HL-60 (cell line): ENCODE results near the gene EAF1.
"Not testable (repeated sequence)": the region's sequence is repeated elsewhere in the genome, so short reads cannot be mapped to it uniquely, and the experiment has no call there.

Source experiments
- DNase-seq, 2 experiments: peaks; one replicate each; pipeline ENCODE4 v3.0.0-alpha.2; 2010 to 2020; ENCODE audit warnings: low read depth in 1 of 2, low spot score in 1 of 2
- H3K27ac ChIP-seq: fragments of 250-450 bp; sonication (Bioruptor Pico); replicated peaks from 2 replicates; pipeline ENCODE4 v1.5.1; 2020; ENCODE audit warnings: mild to moderate bottlenecking, moderate library complexity
- H3K27me3 ChIP-seq: fragments of 250-450 bp; sonication (Bioruptor Pico); 2 replicates; pipeline ENCODE4 v1.5.1; 2021; ENCODE audit warnings: mild to moderate bottlenecking, moderate library complexity; ENCODE audit not compliant: insufficient read depth, poor library complexity, severe bottlenecking
- H3K4me3 ChIP-seq: replicated peaks from 2 replicates; pipeline ENCODE4 v1.5.1; 2011; ENCODE audit warnings: mild to moderate bottlenecking, control low read depth, low read length; ENCODE audit not compliant: insufficient read depth
- GABPA ChIP-seq: IDR thresholded peaks from 2 replicates; pipeline ENCODE4 v1.6.1; 2012; ENCODE audit warnings: low read depth
- POLR2AphosphoS5 ChIP-seq: IDR thresholded peaks from 2 replicates; pipeline ENCODE4 v1.6.1; 2012; ENCODE audit warnings: low read depth
- SPI1 ChIP-seq: IDR thresholded peaks from 2 replicates; pipeline ENCODE4 v1.6.1; 2012; ENCODE audit warnings: low read depth, mild to moderate bottlenecking, borderline replicate concordance
- TF ChIP-seq, protein P1 (sequence below): IDR thresholded peaks from 2 replicates; pipeline ENCODE4 v1.6.1; 2012; ENCODE audit warnings: low read depth; ENCODE audit not compliant: insufficient replicate concordance
- TF ChIP-seq, protein P2 (sequence below): IDR thresholded peaks from one replicate; pipeline ENCODE4 v1.5.1; 2011; ENCODE audit warnings: low read length, control low read depth, inconsistent platforms; ENCODE audit not compliant: insufficient read depth

Gene EAF1

DNA sequence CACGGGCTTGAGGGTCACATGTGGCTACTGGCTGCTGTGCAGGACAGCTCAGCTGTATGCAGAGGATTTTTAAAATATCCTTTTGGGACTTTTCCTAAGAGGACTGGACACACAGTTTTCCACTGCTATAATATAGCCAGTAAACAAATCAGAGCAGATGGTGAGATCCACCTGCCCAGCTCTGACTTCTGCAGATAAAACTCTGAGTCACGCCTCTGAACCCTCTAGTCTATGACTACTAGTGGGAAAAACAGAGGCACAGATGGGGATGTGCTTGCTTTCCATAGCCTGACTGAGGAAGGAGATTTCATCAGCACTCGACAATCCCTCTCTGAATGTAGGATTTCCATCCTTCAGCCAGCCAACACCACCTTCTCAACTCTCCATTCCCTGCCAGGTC lies 49.0 kb downstream of the EAF1 start:
- Histone ChIP-seq H3K27me3 (no peaks in the 10 kb centered on the region), H3K4me3 (no peak overlapping the region), H3K27ac (no peak overlapping the region)
- no peak for TF ChIP-seq SPI1
- no peak for DNase-seq

DNA sequence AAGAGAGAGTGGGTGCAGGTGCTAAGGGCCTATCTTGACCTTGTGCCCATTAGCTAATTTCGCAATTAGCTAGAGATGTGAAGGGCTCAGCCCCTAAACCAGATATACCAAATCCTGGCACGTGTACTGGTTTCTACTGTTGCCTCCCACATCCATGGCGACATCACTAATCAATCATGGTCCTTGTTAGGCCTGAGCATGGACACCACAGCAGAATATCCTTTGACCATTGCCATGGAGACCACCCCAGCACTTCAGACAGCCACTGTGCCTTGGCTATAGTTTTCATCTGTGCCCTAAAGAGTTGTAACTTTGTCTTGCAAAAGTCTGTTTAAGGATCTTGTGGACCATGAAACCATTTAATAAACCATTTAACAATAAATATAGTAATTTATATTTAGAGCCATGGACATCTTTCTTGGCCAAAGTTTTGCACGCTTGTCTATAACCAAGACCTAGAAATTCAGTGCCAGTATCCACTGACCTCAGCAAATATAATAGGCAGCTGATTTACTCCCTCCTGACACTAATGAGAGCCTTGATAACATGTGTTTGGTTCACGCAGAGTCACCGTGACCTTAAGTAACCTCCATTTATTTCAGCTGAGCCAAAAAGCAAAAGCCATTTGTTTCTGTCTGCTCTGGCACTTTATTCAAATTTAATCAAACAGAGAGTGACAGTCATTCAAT lies 50.7 kb downstream of the EAF1 start:
- H3K27ac ChIP-seq, result no peak overlapping the region
- TF ChIP-seq GABPA, result no peak
- TF ChIP-seq, protein P1, sequence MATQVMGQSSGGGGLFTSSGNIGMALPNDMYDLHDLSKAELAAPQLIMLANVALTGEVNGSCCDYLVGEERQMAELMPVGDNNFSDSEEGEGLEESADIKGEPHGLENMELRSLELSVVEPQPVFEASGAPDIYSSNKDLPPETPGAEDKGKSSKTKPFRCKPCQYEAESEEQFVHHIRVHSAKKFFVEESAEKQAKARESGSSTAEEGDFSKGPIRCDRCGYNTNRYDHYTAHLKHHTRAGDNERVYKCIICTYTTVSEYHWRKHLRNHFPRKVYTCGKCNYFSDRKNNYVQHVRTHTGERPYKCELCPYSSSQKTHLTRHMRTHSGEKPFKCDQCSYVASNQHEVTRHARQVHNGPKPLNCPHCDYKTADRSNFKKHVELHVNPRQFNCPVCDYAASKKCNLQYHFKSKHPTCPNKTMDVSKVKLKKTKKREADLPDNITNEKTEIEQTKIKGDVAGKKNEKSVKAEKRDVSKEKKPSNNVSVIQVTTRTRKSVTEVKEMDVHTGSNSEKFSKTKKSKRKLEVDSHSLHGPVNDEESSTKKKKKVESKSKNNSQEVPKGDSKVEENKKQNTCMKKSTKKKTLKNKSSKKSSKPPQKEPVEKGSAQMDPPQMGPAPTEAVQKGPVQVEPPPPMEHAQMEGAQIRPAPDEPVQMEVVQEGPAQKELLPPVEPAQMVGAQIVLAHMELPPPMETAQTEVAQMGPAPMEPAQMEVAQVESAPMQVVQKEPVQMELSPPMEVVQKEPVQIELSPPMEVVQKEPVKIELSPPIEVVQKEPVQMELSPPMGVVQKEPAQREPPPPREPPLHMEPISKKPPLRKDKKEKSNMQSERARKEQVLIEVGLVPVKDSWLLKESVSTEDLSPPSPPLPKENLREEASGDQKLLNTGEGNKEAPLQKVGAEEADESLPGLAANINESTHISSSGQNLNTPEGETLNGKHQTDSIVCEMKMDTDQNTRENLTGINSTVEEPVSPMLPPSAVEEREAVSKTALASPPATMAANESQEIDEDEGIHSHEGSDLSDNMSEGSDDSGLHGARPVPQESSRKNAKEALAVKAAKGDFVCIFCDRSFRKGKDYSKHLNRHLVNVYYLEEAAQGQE, result no peak
- TF ChIP-seq POLR2AphosphoS5, result no peak
- no peak for TF ChIP-seq SPI1
- TF ChIP-seq, protein P2, sequence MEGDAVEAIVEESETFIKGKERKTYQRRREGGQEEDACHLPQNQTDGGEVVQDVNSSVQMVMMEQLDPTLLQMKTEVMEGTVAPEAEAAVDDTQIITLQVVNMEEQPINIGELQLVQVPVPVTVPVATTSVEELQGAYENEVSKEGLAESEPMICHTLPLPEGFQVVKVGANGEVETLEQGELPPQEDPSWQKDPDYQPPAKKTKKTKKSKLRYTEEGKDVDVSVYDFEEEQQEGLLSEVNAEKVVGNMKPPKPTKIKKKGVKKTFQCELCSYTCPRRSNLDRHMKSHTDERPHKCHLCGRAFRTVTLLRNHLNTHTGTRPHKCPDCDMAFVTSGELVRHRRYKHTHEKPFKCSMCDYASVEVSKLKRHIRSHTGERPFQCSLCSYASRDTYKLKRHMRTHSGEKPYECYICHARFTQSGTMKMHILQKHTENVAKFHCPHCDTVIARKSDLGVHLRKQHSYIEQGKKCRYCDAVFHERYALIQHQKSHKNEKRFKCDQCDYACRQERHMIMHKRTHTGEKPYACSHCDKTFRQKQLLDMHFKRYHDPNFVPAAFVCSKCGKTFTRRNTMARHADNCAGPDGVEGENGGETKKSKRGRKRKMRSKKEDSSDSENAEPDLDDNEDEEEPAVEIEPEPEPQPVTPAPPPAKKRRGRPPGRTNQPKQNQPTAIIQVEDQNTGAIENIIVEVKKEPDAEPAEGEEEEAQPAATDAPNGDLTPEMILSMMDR, result no peak
- no peak for DNase-seq
- H3K27me3 ChIP-seq, result no peaks in the 10 kb centered on the region
- no peak overlapping the region for H3K4me3 ChIP-seq

DNA sequence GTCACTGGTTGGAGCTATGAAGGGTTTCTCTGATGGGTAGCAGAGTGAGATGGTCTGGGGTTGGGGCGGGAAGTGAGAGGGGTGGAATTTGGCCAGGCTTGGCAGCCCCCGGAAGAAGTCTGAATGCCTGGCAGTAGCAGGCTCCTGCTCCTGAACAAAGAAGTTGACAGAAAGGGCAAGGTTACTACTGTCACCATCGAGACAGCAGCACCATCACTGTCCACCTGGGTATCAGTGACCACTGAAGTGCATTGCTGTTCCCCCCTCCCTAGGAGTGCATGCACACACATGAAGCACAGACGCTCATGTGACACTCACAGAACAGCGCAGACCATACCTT lies 51.2 kb downstream of the EAF1 start:
- no peak for DNase-seq
- no peak overlapping the region for H3K27ac ChIP-seq
- TF ChIP-seq, protein P2, result no peak
- no peak overlapping the region for H3K4me3 ChIP-seq
- H3K27me3 ChIP-seq, result no peaks in the 10 kb centered on the region

DNA sequence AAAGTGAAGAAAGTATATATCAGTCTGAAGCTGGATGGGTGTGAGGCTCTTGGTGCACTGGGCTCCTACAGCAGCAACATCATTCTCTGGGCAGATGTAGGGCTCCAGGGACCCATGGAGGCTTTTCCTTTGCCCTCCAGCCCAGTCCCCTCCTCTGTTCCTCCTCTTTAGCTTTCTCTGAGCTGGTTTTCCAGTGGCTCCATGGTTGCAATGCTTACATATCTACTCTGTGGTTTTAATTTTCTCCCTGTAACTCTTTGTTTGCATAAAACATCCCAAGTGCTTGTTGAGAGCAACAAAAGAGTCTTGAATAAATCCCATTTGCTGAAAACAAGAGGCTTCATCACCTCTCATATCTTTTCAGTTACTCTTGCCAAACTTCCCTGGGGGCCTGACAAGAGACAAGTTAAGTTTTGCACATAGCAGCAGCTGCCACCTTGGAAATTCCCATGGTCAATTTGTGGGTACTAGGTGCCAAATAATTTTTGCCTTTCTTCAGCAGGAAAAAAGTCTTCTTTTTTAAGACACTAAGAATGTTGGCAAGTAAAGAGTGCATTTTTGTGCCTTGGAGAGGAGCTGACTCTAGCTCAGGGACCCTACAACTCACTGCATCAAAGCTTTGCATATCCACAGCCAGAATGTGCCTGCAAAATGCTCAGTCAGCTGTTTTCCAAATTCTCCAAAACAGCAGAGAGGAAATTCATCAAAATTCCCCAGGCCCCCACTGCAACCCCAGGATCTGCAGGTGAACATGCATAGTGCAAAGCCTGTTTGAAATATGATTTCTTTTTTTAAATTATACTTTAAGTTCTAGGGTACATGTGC lies 52.2 kb downstream of the EAF1 start:
- TF ChIP-seq GABPA, result no peak
- TF ChIP-seq, protein P2, result no peak
- no peak for TF ChIP-seq SPI1
- no peak for TF ChIP-seq POLR2AphosphoS5
- TF ChIP-seq, protein P1, result no peak
- DNase-seq, result no peak
- no peak overlapping the region for H3K27ac ChIP-seq

DNA sequence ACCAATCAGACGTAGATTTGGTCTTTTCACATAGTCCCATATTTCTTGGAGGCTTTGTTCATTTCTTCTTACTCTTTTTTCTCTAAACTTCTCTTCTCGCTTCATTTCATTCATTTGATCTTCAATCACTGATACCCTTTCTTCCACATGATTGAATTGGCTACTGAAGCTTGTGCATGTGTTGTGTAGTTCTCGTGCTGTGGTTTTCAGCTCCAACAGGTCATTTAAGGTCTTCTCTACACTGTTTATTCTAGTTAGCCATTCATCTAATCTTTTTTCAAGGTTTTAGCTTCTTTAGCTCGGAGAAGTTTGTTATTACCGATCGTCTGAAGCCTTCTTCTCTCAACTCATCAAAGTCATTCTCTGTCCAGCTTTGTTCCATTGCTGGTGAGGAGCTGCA lies 57.2 kb downstream of the EAF1 start:
- H3K4me3 ChIP-seq, H3K27me3 ChIP-seq, DNase-seq, H3K27ac ChIP-seq: not testable (repeated sequence)

More for the DNA sequence above, 52.2 kb downstream of the EAF1 start:
- H3K4me3 ChIP-seq, result no peak overlapping the region
- no peaks in the 10 kb centered on the region for H3K27me3 ChIP-seq
